ENCODE data around the gene CDH2.

Gene CDH2

GRCh38 chr18:28127763-28128658, 48.9 kb downstream of the CDH2 start:
- DNase-seq (ENCODE audit: low read depth in 1 of 2, low spot score in 1 of 2), result no peak

- no peak for DNase-seq (ENCODE audit: low read depth in 1 of 2, low spot score in 1 of 2)
Measured at GRCh38 chr18:28127228-28127627, 49.7 kb downstream of the CDH2 start.

DNA sequence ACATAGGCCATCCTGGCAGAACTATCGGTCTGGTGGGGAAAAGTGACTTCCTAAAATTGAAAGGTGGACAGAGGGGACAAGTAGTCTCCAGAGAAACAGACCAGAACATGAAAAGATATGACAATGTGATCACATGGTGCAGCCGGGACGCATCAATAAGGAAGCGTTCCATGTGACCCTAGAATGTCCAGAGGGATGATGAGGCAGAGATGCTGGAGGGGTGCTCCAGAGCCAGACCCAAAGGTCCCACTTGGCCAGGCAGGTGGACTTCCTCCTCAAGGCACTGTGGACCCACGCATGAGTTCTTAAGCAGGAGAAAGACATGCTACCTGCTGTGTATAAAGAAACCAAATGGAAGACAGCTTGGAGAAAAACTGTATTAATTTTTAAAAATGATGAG, 50.2 kb downstream of the CDH2 start:
- no peak for DNase-seq (ENCODE audit: low read depth in 1 of 2, low spot score in 1 of 2)

DNA sequence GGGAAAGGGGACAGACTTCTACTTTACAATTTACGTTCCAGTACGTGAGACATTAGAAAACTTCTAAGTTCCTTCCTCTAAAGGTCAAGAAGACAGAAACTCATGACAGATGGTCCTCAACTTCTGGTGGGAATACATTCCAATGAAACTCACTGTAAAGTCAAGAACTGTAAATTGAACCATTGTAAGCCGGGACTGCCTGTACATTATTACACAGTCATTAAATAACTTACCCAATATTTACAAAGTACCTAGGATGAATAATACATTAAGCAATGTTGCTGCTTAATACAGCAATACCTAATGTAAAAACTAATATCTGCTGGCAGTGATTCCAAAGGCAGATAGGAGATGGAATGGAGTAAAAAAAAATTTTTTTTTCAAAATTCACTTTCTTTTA, 51.9 kb downstream of the CDH2 start:
- DNase-seq (ENCODE audit: low read depth in 1 of 2, low spot score in 1 of 2), result no peak

- no peak for DNase-seq (ENCODE audit: low read depth in 1 of 2, low spot score in 1 of 2)
Measured at GRCh38 chr18:28124131-28125029, 52.5 kb downstream of the CDH2 start.

DNA sequence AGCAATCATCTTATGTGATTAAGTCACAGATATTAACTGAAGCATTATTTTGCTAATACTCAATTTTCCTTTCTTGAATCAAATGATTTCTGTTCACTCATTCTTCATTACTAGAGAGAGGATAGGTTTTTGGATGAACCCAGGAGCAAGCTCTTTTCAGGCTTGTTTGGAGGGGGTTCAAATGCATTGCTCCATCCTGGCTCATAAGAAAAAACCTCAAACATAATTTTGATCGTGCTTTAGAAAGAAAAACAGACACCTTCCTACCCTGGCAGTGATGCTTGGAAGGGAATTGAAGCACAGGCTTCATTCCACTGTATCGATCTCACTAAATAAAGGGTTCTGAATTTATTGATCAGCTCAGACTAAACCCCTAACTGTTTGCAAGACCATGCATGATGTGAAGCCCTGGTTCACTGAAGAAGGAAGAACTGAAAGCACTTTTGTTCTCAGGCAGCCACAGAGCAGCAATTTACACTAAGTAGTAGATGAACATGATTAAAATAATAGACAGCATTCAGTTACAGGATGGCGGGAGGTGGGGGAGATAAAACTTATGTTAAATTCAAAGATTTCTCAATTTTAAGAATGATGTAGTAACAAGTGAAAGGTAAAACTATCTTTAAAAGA, 53.4 kb downstream of the CDH2 start:
- DNase-seq (ENCODE audit: low read depth in 1 of 2, low spot score in 1 of 2), result no peak

GRCh38 chr18:28120828-28121515, 56.0 kb downstream of the CDH2 start:
- DNase-seq (ENCODE audit: low read depth in 1 of 2, low spot score in 1 of 2), result no peak

DNA sequence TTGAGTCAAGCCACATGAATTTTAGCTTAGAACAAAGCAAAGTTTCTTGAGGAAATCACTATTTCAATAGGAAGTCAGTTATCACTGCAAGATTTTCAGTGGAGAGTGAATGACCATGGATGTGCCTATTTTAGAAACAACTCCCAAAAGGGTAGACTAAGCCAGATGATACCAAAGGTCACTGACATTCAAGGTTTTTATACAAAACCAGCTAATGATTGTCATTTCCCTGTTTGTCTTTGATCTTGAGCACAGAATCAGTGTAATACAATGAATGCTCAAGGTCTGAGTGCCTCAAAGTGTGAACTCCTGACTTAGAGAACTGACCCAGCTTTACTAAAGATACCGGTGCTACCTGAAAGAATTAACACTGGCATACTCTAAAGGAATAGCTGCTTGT, 60.5 kb downstream of the CDH2 start:
- DNase-seq (ENCODE audit: low read depth in 1 of 2, low spot score in 1 of 2), result no peak

- no peak for DNase-seq (ENCODE audit: low read depth in 1 of 2, low spot score in 1 of 2)
Measured at GRCh38 chr18:28115149-28115550, 61.8 kb downstream of the CDH2 start.

- no peak for DNase-seq (ENCODE audit: low read depth in 1 of 2, low spot score in 1 of 2)
Measured at GRCh38 chr18:28114472-28114871, 62.5 kb downstream of the CDH2 start.

DNA sequence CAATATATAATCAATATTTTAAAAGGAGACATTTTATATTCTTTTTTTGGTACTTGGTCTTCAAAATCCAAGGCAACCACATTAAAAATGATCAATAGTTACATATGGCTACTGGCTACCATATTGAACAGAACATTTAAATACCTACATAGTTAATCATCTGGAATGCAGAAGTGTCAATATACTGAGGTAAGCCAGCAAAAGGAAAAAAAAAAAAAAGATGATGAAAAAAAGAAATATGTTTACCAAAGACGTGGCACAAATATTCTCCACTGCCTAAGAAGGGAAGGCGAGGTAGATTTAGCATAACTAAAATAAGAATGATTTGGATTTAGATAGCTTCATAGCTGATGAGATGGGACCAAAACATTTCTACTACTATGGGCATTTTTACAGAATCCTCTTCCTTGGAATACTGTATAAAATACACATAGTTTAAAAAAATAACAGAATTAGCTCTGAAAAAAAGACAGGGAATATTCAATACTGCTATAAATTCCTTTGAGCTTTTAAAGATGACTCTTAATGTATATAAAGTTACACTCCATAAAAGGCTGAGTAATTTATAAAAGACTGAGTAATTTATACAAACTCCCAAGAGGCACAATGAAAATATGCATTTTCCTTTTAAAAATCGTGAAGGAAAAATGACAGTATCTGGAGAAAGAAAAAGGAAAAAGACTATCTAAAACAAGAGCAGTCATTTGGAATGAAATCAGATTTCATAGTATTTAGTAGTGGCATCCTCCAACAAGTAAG, 63.5 kb downstream of the CDH2 start:
- DNase-seq (ENCODE audit: low read depth in 1 of 2, low spot score in 1 of 2), result no peak

DNA sequence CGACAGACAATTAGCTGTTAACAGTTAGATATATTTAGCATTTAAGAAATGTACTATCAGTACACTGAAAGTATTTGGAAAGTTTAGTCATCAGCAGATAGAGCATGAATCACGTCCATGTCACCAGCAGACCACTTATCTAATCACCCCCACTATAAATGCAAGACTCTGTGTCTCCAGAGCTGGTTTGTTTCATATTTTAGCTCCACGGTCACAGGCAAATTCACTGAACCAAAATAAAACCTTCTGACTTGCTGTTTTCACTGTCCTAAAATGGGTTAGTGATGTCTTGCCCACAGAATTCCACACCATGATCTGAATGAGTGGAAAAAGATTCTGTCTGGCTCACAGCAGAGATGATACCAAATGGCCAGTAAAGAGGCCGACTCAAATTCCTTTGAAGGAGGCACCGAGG, 64.9 kb downstream of the CDH2 start:
- DNase-seq (ENCODE audit: low read depth in 1 of 2, low spot score in 1 of 2), result no peak

DNA sequence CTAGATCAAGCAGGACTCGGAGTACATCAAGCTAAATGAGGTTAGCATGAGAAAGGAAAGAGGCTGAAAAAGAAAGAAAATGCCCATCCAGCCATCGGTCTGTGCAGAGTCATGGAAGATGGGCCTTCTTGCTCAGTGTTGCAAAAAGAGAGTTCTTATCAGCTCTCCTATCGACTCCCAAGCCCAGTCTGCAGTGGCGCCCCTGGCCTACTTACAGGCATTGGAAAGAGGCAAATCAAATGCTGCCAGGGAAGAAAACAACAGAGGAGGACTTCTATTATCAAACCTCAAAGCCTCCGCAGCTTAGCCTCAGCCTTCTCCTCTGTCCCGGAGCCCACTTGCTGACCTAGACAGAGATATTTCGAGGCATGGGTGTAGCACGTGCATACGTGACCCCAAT, 66.0 kb downstream of the CDH2 start:
- DNase-seq (ENCODE audit: low read depth in 1 of 2, low spot score in 1 of 2), result no peak

GRCh38 chr18:28109781-28110560, 67.0 kb downstream of the CDH2 start:
- DNase-seq (ENCODE audit: low read depth in 1 of 2, low spot score in 1 of 2), result no peak

DNA sequence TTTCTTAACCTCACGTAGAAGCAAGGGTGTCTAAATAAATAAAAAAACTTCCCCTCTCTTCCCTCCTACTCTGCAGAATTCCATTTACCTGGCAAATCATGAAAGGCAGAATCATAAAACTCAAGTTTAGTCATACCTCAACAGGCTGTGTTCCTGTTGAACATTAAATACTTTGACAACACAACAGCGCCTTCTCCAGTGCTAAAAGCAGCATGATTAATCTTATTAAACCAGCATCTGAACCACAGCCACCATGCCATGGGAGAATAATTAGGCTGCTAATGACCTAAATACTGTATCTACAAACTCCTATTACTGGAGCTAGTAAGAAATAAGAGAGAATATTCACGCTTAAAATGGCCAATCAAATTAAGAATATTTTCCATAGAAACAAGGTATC, 68.1 kb downstream of the CDH2 start:
- DNase-seq (ENCODE audit: low read depth in 1 of 2, low spot score in 1 of 2), result no peak

GRCh38 chr18:28108254-28108653, 68.7 kb downstream of the CDH2 start:
- DNase-seq (ENCODE audit: low read depth in 1 of 2, low spot score in 1 of 2), result no peak

DNA sequence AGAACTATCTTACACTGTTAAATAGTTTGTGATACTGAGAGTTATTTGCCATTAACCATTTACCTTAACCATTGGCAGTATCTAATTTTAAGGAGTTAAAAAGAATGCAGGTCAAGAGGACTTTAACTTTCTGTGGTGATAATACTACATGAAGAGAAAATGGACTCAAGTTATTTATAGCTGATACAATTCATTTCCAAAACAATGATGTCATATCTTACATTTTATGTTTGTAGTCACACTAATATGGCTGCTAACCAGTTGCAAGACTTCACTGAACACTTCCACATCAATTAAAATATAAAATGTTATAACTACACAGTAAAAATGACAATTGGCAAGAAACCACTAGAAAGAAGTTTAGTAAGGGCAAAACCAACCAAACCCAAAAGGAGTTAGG, 77.7 kb downstream of the CDH2 start:
- DNase-seq (ENCODE audit: low read depth in 1 of 2, low spot score in 1 of 2), result no peak

DNA sequence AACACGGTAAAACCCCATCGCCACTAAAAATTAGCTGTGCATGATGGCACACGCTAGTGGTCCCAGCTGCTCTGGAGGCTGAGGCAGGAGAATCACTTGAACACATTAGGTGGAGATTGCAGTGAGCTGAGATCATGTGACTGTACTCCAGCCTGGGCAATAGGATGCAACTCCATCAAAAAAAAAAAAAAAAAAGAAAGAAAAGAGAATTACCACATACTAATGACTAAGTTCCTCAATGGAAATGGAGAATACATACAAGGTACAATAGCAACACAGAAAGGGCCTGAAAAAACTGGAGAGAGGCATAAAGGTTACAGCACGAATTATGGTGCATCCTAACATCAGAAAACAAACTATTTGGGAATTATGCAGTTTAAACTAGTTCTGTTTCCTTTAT, 81.3 kb downstream of the CDH2 start:
- no peak for DNase-seq (ENCODE audit: low read depth in 1 of 2, low spot score in 1 of 2)

GRCh38 chr18:28095041-28095440, 81.9 kb downstream of the CDH2 start:
- DNase-seq (ENCODE audit: low read depth in 1 of 2, low spot score in 1 of 2), result no peak

DNA sequence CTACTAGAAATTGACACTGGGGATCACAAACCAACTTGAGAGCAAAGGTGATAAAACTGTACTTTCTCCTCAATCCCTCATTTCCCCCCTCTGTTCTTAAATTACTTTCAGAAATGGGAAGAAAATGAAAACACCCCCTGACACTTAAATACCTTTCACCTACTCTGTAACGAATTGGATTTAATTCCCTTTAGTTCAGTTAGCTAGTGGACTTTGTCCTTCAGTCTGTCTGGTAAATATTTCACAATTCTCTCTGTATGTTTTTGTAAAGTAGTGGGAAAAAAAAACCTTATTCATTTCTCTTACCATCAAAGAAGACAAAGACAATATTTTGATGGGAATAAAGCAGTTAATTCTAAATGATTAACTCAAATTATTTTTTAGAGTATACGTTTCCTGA, 85.7 kb downstream of the CDH2 start:
- no peak for DNase-seq (ENCODE audit: low read depth in 1 of 2, low spot score in 1 of 2)

Data from activated CD4-positive, alpha-beta T cell treated with anti-CD3 and anti-CD28 coated beads, Interleukin-2, amount 50 U/mL, for 24 hours (primary cell).